GM06990 (cell line): ENCODE data around the gene EIF3A.

Experiments used
- DNase-seq: peaks from one replicate; pipeline ENCODE4 v3.0.0-alpha.2; 2011; ENCODE audit not compliant: insufficient read length; ENCODE audit errors: extremely low read depth
- H3K27me3 ChIP-seq: replicated peaks from 2 replicates; pipeline ENCODE4 v1.6.0; 2011; ENCODE audit warnings: low read length; ENCODE audit not compliant: control insufficient read depth, insufficient read depth
- H3K36me3 ChIP-seq: 2 replicates; pipeline ENCODE4 v1.5.1; 2011; ENCODE audit warnings: low read length; ENCODE audit not compliant: control insufficient read depth, insufficient read depth
- H3K4me3 ChIP-seq: replicated peaks from 2 replicates; pipeline ENCODE4 v1.5.1; 2011; ENCODE audit warnings: low read depth, mild to moderate bottlenecking, control low read depth, low read length
- CTCF ChIP-seq: IDR thresholded peaks from 2 replicates; pipeline ENCODE4 v1.5.1; 2011; ENCODE audit warnings: low read length, control low read depth, mild to moderate bottlenecking, inconsistent platforms; ENCODE audit not compliant: insufficient read depth, poor library complexity, severe bottlenecking

EIF3A gene

DNA sequence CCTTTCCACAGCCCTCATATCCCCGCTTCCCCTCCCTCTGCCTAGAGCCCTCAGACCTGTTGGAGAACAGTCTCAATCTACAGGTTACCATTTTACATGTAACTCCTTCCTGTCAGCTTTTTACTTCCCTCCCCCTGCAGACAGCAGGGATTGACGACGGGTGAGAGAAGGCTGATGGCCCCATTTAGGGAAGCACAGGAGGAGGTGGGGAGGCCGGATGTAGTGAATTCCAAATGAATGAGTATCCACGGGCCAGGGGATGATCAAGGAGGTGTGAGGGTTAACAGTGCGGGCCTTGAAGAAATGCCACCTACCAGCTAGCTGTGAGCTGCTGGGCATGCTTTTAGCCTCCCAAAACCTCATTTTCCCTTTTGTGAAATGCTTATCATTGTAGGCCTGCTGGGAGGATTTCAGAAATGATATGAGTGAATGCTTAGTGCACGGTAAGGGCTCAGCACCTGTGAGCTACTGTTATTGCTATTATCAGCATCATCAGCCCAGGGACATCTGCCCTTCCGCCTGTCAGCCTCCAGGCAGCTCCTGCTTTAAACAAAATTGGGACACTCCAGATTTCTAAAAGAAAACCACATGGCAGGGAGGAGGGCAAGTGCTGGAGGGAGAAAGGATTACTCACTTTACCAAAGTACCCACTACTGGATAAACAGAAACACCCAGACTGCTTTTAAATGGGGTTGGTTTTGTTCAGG is 57.6 kb downstream of the EIF3A start:
- no peak for TF ChIP-seq CTCF
- no peak for DNase-seq
- H3K36me3 ChIP-seq, result no peaks in the 10 kb centered on the region
- no peak overlapping the region for H3K4me3 ChIP-seq
- no peaks in the 10 kb centered on the region for H3K27me3 ChIP-seq

DNA sequence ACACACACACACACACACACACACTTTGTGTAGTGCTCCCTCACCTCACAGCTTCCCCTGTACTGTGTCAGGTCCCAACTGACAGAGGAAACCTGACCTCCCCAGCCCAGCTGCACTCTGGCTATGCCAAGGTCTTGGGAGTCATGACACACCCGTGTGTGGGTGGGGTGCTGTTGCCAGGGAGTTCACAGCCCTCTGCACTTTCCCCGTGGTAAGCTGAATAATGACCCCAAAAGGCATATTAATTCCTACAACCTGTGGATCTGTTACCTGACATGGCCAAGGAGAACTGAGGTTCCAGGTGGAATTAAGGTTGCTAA is 60.0 kb downstream of the EIF3A start:
- TF ChIP-seq CTCF, result no peak
- no peaks in the 10 kb centered on the region for H3K27me3 ChIP-seq
- no peaks in the 10 kb centered on the region for H3K36me3 ChIP-seq
- no peak overlapping the region for H3K4me3 ChIP-seq
- no peak for DNase-seq

GRCh38 chr10:119007211-119007574 is 73.4 kb downstream of the EIF3A start:
- no peak for DNase-seq
- H3K27me3 ChIP-seq, result peaks cover 2% of the 10 kb centered on the region
- H3K36me3 ChIP-seq, result no peaks in the 10 kb centered on the region
- no peak for TF ChIP-seq CTCF
- H3K4me3 ChIP-seq, result no peak overlapping the region

DNA sequence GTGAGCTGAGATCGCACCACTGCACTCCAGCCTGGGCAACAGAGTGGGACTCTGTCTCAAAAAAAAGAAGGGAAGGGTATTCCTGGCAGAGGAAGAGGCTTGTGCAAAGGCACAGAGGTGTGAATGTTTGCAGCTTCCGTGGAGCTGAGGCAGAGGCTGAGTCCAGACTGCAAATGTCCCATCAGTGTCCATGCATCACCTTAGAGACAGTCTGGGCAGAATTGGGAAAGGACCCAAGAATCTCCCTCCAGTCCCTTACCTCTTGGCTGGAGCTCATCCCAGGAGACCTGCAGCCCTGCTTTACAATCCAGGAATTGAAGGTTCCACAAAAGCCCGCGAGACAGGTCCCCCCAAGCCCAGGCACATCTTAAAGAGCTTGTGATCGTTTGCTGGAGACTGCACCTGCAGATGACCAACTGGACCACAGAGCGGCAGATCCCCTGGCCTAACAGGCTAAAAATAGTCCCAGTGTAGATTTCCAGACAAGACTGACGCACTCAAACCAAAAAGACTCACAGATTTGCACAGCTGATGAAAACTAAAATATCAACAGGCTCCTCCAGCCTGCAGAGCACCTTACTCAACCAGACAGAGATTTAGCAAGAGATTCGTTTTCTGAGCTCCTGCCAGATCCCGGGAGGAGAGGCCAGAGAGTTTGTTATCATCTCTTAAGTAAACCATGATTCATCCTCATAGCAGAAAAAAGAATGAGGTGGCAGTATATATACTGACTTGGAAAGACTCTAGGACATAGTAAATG is 74.0 kb downstream of the EIF3A start:
- TF ChIP-seq CTCF, result no peak
- H3K27me3 ChIP-seq, result peaks cover 2% of the 10 kb centered on the region
- H3K4me3 ChIP-seq, result no peak overlapping the region
- no peaks in the 10 kb centered on the region for H3K36me3 ChIP-seq
- DNase-seq, result no peak

DNA sequence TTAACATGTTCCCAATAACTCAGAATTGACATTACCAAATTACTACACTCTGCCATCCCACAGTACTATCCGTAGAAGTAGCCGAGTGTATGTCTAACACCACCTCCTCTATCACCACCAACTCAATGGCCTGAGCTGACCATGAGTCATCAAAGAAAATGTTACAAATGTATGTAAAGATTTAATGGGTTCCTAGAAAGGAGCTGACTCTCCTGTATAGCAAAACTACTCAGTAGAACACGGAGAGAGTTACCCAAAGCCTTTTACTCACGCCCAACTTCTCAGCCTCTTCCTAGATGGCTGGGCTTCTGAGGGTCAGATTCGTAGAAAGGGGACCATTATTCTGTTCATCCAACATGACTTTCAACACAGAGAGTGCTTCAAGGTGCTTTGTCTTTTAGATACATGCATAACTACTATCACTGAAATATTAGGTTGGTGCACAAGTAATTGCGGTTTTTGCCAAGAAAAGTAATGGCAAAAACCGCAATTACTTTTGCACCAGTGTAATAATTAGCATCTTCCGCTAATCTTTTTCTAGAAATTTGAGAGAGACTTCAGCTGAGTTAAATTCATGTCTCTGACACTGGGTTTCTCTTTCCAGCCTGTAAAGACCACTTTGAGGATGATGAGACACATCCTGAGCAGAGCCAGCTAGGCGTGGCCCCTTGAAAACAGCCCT is 75.1 kb downstream of the EIF3A start:
- Histone ChIP-seq H3K4me3 (no peak overlapping the region), H3K27me3 (peaks cover 2% of the 10 kb centered on the region), H3K36me3 (no peaks in the 10 kb centered on the region)
- DNase-seq, result no peak
- TF ChIP-seq CTCF, result no peak
